Renal cortical epithelial cell (primary cell): Measurements from ENCODE around the gene RPRD1B. TPM values are rescaled to one million over a fixed set of nuclear protein-coding genes. Genes with fewer than 3 reads are reported as not detected.
"Not testable (repeated sequence)": the region's sequence is repeated elsewhere in the genome, so short reads cannot be mapped to it uniquely, and the experiment has no call there.

Experiments
- DNase-seq: peaks from one replicate; pipeline ENCODE4 v3.0.0-alpha.2; 2011; ENCODE audit warnings: low read depth
- total RNA-seq: library from RNA; depleted of rRNA; stranded (reverse); fragments of >200 nt; gene quantifications from 2 replicates; pipeline ENCODE4 v1.2.3, GENCODE V29; 2014

Gene RPRD1B
- total RNA-seq, 1 donor from 2014 or later = 21.3 TPM

GRCh38 chr20:38001173-38001875 lies 32.2 kb upstream of the RPRD1B start:
- peak; percentile 55 for DNase-seq

GRCh38 chr20:38001981-38002380 lies 31.6 kb upstream of the RPRD1B start:
- no peak for DNase-seq

- no peak for DNase-seq
Observed at GRCh38 chr20:38002422-38002821, 31.1 kb upstream of the RPRD1B start.

- no peak for DNase-seq
Observed at GRCh38 chr20:38004416-38004815, 29.1 kb upstream of the RPRD1B start.

GRCh38 chr20:38005903-38006302 lies 27.6 kb upstream of the RPRD1B start:
- DNase-seq = no peak

- no peak for DNase-seq
Observed at GRCh38 chr20:38007526-38007925, 26.0 kb upstream of the RPRD1B start.

GRCh38 chr20:38008233-38008944 lies 25.2 kb upstream of the RPRD1B start:
- DNase-seq = no peak

GRCh38 chr20:38009416-38009815 lies 24.1 kb upstream of the RPRD1B start:
- not testable (repeated sequence) for DNase-seq

GRCh38 chr20:38011696-38012095 lies 21.9 kb upstream of the RPRD1B start:
- DNase-seq = no peak

- no peak for DNase-seq
Observed at GRCh38 chr20:38012332-38012731, 21.2 kb upstream of the RPRD1B start.

GRCh38 chr20:38013887-38014286 lies 19.7 kb upstream of the RPRD1B start:
- DNase-seq = no peak

- no peak for DNase-seq
Observed at GRCh38 chr20:38017959-38018358, 15.6 kb upstream of the RPRD1B start.

- DNase-seq = no peak
Observed at GRCh38 chr20:38018385-38018784, 15.2 kb upstream of the RPRD1B start.

GRCh38 chr20:38021087-38021772 lies 12.3 kb upstream of the RPRD1B start:
- DNase-seq = peak; percentile 49

GRCh38 chr20:38023181-38024001 lies 10.2 kb upstream of the RPRD1B start:
- peak; percentile 93 for DNase-seq

GRCh38 chr20:38024496-38024895 lies 9.1 kb upstream of the RPRD1B start:
- DNase-seq = no peak

GRCh38 chr20:38029453-38029852 lies 4.1 kb upstream of the RPRD1B start:
- DNase-seq = no peak

GRCh38 chr20:38031957-38032356 lies 1.6 kb upstream of the RPRD1B start:
- DNase-seq = no peak

- no peak for DNase-seq
Observed at GRCh38 chr20:38032585-38033329, 789 bp upstream of the RPRD1B start.

- DNase-seq = no peak
Observed at GRCh38 chr20:38034108-38034649, 633 bp downstream of the RPRD1B start.

GRCh38 chr20:38034961-38035360 lies 1.4 kb downstream of the RPRD1B start:
- no peak for DNase-seq
